SW 1271 (cell line): ENCODE measurements around the gene SEMA3A.
"Not testable (repeated sequence)": the region's sequence is repeated elsewhere in the genome, so short reads cannot be mapped to it uniquely, and the experiment has no call there.

Source experiments
- DNase-seq, 2 experiments: peaks; one replicate each; lab custom pipeline; 2025; lab: John Stamatoyannopoulos, UW

SEMA3A gene

GRCh38 chr7:84154991-84155781, 39.4 kb downstream of the SEMA3A start:
- DNase-seq: no peak

- no peak for DNase-seq
Observed at GRCh38 chr7:84152995-84153394, 41.6 kb downstream of the SEMA3A start.

- DNase-seq: not testable (repeated sequence)
Observed at GRCh38 chr7:84150370-84150769, 44.2 kb downstream of the SEMA3A start.

GRCh38 chr7:84149573-84149972, 45.0 kb downstream of the SEMA3A start:
- DNase-seq: no peak

GRCh38 chr7:84145892-84146291, 48.7 kb downstream of the SEMA3A start:
- DNase-seq: no peak

GRCh38 chr7:84144935-84145334, 49.7 kb downstream of the SEMA3A start:
- no peak for DNase-seq

- no peak for DNase-seq
Observed at GRCh38 chr7:84144480-84144879, 50.1 kb downstream of the SEMA3A start.

- DNase-seq: no peak
Observed at GRCh38 chr7:84142726-84143125, 51.9 kb downstream of the SEMA3A start.

- no peak for DNase-seq
Observed at GRCh38 chr7:84139986-84140729, 54.4 kb downstream of the SEMA3A start.

GRCh38 chr7:84138411-84138810, 56.2 kb downstream of the SEMA3A start:
- no peak for DNase-seq

GRCh38 chr7:84137812-84138211, 56.8 kb downstream of the SEMA3A start:
- DNase-seq: no peak

GRCh38 chr7:84136809-84137208, 57.8 kb downstream of the SEMA3A start:
- no peak for DNase-seq

GRCh38 chr7:84136336-84136735, 58.3 kb downstream of the SEMA3A start:
- no peak for DNase-seq

- DNase-seq: no peak
Observed at GRCh38 chr7:84134169-84134568, 60.4 kb downstream of the SEMA3A start.

GRCh38 chr7:84125654-84126053, 68.9 kb downstream of the SEMA3A start:
- DNase-seq: no peak

- peak in 1 of 2 experiments; percentile 29 for DNase-seq
Observed at GRCh38 chr7:84123965-84124547, 70.5 kb downstream of the SEMA3A start.

GRCh38 chr7:84122582-84123360, 71.8 kb downstream of the SEMA3A start:
- no peak for DNase-seq

- no peak for DNase-seq
Observed at GRCh38 chr7:84117304-84117703, 77.3 kb downstream of the SEMA3A start.

- no peak for DNase-seq
Observed at GRCh38 chr7:84113906-84114850, 80.4 kb downstream of the SEMA3A start.

GRCh38 chr7:84113286-84113685, 81.3 kb downstream of the SEMA3A start:
- no peak for DNase-seq

- DNase-seq: no peak
Observed at GRCh38 chr7:84112771-84113170, 81.8 kb downstream of the SEMA3A start.
